NCI-H82 treated with DMSO at 0.1 percent for 48 hours (cell line): Measurements from ENCODE around the gene NBPF11.
"Not testable (repeated sequence)": the region's sequence is repeated elsewhere in the genome, so short reads cannot be mapped to it uniquely, and the experiment has no call there.

Experiments used
- DNase-seq: peaks from one replicate; lab custom pipeline; 2025; ENCODE audit not compliant: unreplicated experiment; lab: John Stamatoyannopoulos, UW

Gene NBPF11

GRCh38 chr1:148150014-148150413 lies 2.1 kb downstream of the NBPF11 start:
- not testable (repeated sequence) for DNase-seq

- not testable (repeated sequence) for DNase-seq
Measured at GRCh38 chr1:148149050-148149815, 2.8 kb downstream of the NBPF11 start.

- DNase-seq = not testable (repeated sequence)
Measured at GRCh38 chr1:148147052-148147838, 4.8 kb downstream of the NBPF11 start.

- DNase-seq = not testable (repeated sequence)
Measured at GRCh38 chr1:148146191-148146997, 5.7 kb downstream of the NBPF11 start.

GRCh38 chr1:148143223-148143622 lies 8.9 kb downstream of the NBPF11 start:
- DNase-seq = not testable (repeated sequence)

- not testable (repeated sequence) for DNase-seq
Measured at GRCh38 chr1:148141936-148142335, 10.1 kb downstream of the NBPF11 start.

- not testable (repeated sequence) for DNase-seq
Measured at GRCh38 chr1:148138606-148139005, 13.5 kb downstream of the NBPF11 start.

- not testable (repeated sequence) for DNase-seq
Measured at GRCh38 chr1:148122341-148122740, 29.7 kb downstream of the NBPF11 start.

- not testable (repeated sequence) for DNase-seq
Measured at GRCh38 chr1:148120395-148120794, 31.7 kb downstream of the NBPF11 start.

GRCh38 chr1:148095732-148096131 lies 56.3 kb downstream of the NBPF11 start:
- not testable (repeated sequence) for DNase-seq

GRCh38 chr1:148086196-148086595 lies 65.9 kb downstream of the NBPF11 start:
- not testable (repeated sequence) for DNase-seq

GRCh38 chr1:148081205-148081604 lies 70.9 kb downstream of the NBPF11 start:
- not testable (repeated sequence) for DNase-seq

- not testable (repeated sequence) for DNase-seq
Measured at GRCh38 chr1:148078632-148079519, 73.2 kb downstream of the NBPF11 start.

GRCh38 chr1:148078090-148078489 lies 74.0 kb downstream of the NBPF11 start:
- not testable (repeated sequence) for DNase-seq

GRCh38 chr1:148077458-148077857 lies 74.6 kb downstream of the NBPF11 start:
- not testable (repeated sequence) for DNase-seq

GRCh38 chr1:148073392-148073791 lies 78.7 kb downstream of the NBPF11 start:
- not testable (repeated sequence) for DNase-seq

- not testable (repeated sequence) for DNase-seq
Measured at GRCh38 chr1:148068606-148069005, 83.5 kb downstream of the NBPF11 start.

- DNase-seq = not testable (repeated sequence)
Measured at GRCh38 chr1:148068201-148068600, 83.9 kb downstream of the NBPF11 start.

- DNase-seq = not testable (repeated sequence)
Measured at GRCh38 chr1:148060294-148060701, 91.8 kb downstream of the NBPF11 start.

GRCh38 chr1:148057384-148057783 lies 94.7 kb downstream of the NBPF11 start:
- DNase-seq = not testable (repeated sequence)
